Umbilical cord (tissue), 2 donors: ENCODE data around the gene DHX16. TPM values are rescaled to one million over a fixed set of nuclear protein-coding genes. Genes with fewer than 3 reads are reported as not detected.

Experiments used
- DNase-seq: peaks from one replicate; pipeline ENCODE4 v3.0.0-alpha.2; 2015; ENCODE audit warnings: low spot score
- total RNA-seq: library from RNA; depleted of rRNA; stranded (reverse); fragments of >200 nt; gene quantifications from one replicate; pipeline ENCODE4 v1.2.3, GENCODE V29; 2014; ENCODE audit warnings: low replicate concordance; ENCODE audit not compliant: insufficient read depth

The DHX16 gene
- total RNA-seq, 1 donor from 2014 or later: 19.5 TPM

GRCh38 chr6:30696432-30696831 lies 23.6 kb upstream of the DHX16 start:
- no peak for DNase-seq

DNA sequence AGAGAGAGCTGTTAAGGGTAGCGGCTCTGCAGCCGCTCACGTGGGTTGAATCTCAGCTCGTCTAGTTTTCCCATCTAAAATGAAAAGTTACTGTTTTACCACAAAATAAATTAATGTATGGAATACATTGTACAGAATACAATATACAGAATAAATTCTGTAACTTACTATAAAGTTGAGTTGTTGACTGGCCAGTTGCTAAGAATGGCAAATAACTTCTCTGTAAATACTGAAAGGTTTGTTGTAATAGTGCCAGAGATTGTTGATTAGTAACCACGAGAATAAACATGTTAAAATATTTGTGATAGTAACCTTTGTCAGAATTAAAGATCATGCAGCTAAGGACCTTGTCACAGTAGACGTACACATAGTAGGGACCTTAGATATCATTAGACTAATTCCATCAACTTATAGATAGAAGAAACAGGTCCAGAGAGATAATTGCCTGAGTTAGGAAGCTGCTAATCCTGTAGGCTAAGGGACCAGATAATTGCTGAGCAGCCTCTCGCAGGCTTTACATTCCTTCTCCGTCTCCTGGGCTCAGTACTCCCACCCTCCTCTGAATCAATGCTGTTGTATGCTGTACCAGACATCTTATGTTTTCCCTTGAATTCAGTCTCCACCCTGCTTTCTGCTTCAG lies 18.5 kb upstream of the DHX16 start:
- peak; percentile 18 for DNase-seq

DNA sequence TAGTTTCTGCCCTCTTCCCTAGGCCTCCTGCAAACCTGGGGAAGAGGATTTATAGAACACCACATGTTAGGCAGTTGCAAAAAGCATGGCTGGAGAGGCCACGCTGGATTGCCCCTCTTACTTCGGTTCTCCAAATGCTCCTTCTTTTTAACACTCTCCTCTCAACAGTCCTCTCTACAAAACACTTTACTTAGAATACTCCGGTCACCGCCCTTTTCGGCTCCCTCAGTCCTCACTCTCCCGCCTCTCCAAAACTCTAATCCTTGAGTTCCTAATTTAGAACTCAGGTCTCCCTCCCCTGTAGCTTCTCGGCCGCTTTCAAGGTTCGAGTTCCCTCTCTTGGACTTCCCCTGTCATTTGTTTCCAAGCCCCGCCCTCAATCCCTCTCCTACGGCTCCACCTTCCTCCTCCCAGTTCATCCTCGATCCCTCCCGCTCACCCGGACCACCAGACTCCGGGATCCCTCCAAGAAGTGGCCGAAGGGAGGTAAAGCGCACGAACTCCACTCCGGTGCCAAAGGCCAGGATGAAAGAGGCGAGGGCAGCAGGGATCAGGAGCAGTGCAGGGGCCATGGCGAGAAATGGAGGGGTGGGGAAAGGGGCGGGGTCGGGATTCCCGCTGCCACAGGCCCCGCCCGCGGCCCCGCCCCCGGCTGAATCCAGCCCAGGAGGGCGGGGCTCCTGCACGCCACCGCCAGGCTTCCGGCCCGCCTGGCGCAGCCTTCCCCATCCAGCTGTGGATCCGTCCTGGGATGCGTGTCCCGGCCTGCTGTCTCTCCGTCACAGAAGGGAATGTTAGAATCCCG lies 17.8 kb upstream of the DHX16 start, which contains the start of gene NRM:
Gene NRM (minus strand): TSS at position 582 of the 805 bp plus-strand sequence. CDS start 10 bp downstream, at position 572.
- DNase-seq: peak; percentile 96

- no peak for DNase-seq
These were observed 17.2 kb upstream of the DHX16 start for GRCh38 chr6:30689985-30690384.

- no peak for DNase-seq
These were observed 16.4 kb upstream of the DHX16 start for GRCh38 chr6:30689022-30689865.

- DNase-seq: no peak
These were observed 15.8 kb upstream of the DHX16 start for GRCh38 chr6:30688569-30688968.

DNA sequence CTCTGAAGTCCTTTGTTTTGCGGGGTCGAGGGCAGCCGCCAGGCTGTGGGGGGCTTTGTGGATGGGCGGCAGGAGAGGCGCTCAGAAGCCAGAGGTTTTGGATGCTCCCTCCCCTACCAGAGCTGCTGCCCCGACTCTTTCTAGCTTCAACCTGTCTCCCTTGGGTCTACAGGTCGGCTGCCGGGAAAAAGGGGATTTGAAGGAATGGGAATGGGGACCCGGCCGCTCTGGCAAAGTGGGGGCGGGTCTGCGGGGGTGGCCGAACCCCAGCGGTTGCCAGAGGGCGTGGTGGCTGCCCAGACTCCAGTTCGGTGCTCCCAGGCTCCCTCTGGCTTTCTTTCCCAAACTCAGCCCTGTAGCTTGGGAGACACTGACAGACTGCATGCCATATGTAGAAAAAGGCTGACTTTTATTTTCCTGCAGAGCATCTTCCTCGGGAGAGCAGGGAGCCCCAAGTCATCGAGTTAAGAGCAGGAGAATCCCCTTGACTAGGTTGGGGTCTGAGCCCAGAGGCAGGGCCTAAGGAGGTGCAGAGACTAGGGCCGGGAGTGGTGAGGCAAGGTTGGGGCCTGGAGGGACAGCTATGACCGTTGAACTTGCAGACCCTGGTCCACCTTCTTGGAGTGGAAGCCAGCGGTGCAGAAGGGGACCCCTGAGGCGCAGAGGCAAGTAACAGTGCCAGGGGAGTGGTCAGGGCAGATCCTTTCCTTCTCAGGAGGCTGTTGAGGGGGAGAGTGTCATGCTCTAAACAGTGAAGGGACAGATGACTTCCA lies 15.0 kb upstream of the DHX16 start:
- DNase-seq: peak; percentile 70

- peak; percentile 96 for DNase-seq
These were observed 14.3 kb upstream of the DHX16 start for GRCh38 chr6:30686908-30687658.

- peak; percentile 84 for DNase-seq
These were observed 13.5 kb upstream of the DHX16 start, which contains the start of gene PPP1R18 for GRCh38 chr6:30686009-30686907. Gene PPP1R18 (minus strand): TSS chr6:30686645. CDS start chr6:30686018, 627 bp downstream.

DNA sequence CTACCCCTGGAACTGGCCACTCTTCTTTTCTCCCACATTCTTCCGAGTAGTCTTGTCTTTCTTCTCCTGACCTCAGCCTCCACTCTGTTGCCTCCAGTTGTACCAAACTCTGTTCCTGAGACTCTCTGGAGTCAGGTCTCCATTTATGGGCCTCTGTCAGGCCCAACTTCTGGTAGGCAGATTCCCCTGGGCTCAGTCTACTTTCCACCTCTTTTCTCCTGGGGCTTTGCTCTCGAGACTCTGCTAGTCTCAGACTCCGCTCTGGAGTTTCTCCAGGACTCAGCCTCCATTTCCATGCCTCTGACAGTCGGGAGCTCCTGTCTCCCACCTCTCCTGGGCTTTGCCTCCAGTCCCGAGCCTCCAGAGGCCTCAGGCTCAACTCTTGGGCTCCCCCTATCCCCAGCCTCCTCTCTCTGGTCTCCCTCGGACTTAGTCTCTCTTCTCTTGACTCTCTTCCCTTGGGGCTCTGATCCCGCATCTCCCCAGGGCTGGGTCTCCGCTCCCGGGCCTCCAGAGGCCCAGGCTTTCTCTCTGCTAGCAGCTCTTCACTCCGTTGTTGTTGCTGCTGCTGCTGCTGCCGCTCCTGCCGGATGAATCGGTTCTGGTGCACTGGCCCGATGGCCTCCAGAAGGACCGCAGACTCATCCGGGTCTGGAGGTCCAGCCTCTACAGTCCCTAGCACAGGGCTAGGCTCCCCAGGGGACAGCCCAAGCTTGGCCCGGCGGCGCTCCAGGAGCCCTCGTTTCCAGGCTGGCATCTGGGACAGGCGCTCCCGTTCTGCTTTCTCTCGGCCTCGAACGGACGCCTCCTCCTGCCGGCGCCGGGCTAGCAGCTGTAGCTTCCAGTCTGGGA lies 12.6 kb upstream of the DHX16 start:
- DNase-seq: no peak

DNA sequence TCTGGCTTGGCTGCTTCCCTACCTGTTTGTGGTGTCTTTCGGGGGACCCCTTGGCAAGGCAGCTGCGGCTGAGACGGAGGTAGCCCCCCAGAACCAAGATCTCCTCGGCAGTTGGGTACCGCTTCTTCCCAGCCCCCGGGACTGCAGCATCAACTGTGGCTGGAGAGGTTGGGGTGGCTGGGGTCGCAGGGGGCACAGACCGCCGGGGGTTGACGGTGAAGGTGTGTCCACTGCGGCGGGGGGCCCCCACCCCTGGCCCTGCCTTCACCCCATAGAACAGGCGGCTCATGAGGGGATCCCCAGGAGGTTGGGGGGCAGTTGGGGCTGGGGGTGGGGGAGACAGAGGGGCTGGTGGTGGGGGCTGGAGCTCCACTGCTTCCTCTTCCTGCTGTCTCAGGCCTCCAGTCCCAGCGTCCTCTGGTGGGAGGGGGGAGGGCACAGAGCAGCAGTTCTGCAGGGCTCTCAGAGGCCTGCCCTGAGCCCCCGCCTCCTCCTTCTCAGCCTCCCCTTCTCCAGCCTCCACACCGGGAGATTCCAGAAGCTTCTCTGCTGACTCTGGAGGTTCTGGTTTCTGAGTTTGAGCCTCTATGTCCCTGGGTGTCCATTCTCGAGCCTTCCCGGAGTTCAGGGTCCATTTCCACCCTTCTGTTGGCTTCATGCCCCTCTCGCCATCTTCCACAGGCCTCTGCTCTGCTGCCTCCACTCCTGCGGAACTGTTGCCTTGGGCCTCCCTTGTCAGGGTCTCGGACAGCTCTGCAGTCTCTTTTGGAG lies 11.8 kb upstream of the DHX16 start:
- DNase-seq: peak; percentile 53

DNA sequence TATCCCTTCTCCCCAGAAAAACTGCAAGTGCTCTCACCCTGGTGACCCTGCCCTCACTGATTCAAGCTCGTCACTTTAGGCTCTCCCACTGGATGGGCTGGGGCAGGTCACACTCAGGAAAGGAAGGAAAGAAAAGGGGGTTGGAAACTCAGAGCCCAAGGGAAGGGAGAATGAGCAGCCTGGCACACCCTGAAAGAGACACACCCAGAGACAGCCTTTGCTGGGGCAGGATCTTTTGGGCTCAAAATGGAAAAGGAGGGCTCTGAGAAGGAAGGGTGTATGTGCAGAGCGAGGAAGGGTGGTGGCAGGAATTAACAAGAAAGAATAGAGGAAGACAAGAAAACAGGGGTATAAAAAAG lies 11.2 kb upstream of the DHX16 start:
- no peak for DNase-seq

- DNase-seq: no peak
These were observed 10.6 kb upstream of the DHX16 start for GRCh38 chr6:30683183-30683979.

GRCh38 chr6:30682143-30683117 lies 9.6 kb upstream of the DHX16 start:
- DNase-seq: peak; percentile 91

DNA sequence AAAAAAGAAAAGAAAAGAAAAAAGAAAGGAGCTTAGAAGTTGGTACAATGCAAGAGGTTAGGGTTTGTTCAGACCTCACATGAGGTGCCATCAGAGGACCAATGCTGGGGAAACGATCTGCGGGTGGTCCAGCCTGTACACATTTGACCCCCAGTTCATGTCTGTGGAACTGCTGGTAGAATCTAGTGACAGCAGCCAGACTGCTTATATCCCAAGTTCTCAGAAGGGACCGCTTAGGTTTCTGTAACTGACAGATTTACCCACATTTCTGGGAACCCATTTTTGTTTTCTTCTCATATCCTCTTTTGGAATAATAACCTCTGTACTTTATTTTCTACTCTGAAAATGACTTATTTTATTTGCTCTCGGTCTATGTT lies 8.9 kb upstream of the DHX16 start:
- peak; percentile 20 for DNase-seq
